ENCODE results near the gene DDB1.

DNA sequence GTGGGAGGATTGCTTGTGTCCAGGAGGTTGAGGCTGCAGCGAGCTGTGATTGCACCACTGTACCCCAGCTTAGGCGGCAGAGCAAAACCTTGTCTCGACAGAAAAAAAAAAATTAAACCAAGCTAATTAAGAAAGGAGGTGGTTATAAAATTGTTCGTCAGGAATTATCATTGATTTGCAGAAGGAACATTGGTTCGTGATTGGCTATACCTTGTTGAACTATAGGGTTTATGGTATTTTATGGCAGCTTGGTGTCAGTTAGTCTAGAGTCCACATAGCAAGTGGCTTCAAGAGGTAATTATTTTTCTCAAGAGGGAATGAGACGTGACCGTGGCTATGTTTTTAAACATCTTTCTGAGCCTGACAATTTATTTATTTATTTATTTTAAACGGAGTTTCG is 48.0 kb upstream of the DDB1 start:
- TF ChIP-seq, protein P1, sequence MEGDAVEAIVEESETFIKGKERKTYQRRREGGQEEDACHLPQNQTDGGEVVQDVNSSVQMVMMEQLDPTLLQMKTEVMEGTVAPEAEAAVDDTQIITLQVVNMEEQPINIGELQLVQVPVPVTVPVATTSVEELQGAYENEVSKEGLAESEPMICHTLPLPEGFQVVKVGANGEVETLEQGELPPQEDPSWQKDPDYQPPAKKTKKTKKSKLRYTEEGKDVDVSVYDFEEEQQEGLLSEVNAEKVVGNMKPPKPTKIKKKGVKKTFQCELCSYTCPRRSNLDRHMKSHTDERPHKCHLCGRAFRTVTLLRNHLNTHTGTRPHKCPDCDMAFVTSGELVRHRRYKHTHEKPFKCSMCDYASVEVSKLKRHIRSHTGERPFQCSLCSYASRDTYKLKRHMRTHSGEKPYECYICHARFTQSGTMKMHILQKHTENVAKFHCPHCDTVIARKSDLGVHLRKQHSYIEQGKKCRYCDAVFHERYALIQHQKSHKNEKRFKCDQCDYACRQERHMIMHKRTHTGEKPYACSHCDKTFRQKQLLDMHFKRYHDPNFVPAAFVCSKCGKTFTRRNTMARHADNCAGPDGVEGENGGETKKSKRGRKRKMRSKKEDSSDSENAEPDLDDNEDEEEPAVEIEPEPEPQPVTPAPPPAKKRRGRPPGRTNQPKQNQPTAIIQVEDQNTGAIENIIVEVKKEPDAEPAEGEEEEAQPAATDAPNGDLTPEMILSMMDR (conservative IDR thresholded peaks at IDR 0.05) = no peak
- no peak for TF ChIP-seq EZH2 (IDR thresholded peaks at IDR 0.05; ENCODE audit: low read depth)

Measured in PC-9 (cell line).